GM19452 (cell line): ENCODE measurements around the gene SHROOM2.
"Not testable (repeated sequence)": the region's sequence is repeated elsewhere in the genome, so short reads cannot be mapped to it uniquely, and the experiment has no call there.

Source experiments
- ATAC-seq: cut with Tn5 transposase; IDR thresholded peaks from one replicate; pipeline ENCODE4 v1.9.1; 2021; ENCODE audit not compliant: unreplicated experiment

Gene SHROOM2

DNA sequence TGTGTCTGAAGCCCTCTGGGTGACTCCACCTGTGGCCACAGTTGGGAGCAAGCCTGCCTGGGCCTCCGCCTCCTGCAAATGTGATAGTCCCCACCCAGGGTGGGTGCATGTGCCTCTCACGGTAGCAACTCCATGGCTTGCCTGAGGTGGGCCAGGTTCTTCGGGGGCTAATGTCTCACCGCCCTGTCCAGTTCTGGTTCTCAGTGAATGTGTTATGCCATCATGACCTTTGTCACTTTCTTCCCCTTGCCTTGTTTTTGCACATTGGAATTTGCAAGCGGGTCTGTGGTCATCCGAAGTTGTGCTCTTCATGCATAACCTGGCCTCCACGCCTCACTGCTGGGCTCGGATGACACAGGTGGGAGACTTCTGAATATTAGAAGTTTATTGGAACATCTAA, 39.7 kb downstream of the SHROOM2 start:
- ATAC-seq, result no peak

DNA sequence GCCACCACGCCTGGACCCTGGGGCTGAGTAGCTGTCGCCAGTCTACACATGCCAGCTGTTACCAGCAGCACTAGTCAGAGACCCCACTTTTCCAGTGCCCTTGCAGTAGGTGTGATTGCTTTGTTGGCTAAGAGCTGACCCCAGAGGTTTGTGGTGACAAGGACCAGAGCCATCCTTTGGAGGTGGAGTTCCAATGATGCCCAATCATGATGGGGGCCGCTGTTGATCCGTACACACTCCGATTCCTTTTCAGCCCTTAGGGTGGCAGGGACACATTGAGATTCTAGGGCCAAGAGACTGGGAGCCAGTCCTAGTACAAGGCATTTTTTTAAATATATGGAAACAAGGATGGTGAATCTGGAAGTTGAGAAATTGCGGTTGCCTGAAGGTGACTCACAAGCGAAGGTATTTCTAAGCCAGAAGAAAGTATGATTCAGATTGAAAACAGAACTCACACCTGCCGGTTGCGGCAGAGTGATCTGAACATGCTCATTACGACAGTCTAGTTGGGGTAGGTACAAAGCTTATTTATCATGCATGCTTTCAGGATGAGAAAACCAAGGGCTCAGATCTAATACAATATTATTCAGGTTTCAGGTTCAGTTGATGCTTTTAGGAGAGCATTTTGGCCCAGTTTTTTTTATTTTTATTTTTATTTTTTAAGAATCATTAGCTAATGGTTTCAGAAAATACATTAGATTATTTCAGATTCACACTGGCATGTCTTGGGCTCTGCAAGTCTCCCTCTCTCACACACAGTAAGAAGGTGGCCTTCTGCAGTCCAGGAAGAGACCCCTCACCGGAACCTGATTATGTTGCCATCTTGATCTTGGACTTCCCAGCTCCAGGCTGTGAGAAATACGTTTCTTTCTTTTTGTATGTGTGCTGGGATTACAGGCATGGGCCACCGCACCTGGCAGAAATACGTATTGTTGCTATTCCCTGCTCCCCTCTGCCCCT, 43.4 kb downstream of the SHROOM2 start:
- peak; percentile 96 for ATAC-seq

DNA sequence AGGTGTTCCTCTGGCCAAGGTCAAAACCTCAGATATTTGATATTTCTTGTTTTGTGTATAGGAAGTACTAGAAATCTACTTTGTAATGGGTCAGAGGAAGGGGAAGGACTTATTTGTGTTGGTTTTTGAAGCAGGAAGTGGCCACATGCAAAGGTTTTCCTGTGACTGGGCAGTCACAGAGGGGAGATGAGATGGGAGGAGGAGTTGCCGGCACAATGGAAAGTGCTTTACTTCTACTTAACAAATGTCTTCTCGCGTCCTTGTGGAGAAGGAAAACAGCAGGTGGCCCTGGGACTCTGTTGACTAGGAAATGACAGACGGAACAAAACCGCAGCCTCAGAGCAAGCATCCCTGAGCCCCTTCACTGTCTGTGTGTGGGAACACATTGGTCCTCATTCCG, 46.6 kb downstream of the SHROOM2 start:
- no peak for ATAC-seq

DNA sequence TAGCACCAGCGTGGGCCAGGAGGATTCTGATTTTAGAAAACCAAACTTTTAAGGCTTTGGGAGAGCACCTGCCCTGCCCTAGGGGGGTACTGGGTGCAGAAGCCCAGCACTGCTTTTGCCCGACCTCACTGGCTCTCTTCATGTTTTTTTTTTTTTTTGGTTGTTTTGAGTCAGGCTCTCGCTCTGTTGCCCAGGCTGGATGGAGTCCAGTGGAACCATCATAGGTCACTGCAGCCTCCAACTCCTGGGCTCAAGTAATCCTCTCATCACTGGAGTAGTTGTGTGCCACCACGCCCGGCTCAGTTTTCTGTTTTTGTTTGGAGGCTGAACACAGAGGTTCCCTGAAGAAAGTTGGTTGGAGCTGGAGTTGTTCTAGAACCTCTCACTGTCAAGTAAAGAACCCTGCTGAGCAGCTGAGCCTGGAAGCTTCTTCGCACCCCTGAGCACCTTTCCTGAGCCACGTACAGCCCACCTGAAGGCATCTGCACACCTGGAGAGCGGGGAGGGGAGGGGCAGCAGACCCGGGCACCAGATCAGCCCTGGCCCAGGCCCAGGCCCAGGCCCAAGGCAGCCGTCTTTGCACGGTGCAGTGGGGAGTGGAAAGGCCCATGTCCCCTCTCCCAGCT, 49.5 kb downstream of the SHROOM2 start:
- no peak for ATAC-seq

DNA sequence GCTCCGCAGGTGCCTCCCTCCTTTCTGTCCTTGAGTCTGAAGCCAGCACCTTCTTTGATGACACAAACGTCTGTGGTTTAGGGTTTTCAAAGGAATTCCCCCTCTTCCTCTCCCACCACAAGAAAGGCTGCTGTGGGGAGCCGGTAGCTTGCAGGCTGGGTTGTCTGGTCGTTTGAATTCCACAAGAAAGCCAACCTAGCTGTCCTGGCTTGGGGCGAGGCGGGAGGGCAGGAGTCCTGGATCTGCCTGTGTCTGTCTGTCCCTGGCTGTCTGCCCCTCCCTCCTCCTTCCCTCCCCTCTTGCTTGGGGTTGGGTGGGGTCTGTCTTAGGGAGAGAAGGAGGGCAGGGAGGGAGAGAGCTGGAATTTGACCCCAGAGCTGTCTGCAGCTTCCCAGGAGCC, 56.3 kb downstream of the SHROOM2 start:
- no peak for ATAC-seq

DNA sequence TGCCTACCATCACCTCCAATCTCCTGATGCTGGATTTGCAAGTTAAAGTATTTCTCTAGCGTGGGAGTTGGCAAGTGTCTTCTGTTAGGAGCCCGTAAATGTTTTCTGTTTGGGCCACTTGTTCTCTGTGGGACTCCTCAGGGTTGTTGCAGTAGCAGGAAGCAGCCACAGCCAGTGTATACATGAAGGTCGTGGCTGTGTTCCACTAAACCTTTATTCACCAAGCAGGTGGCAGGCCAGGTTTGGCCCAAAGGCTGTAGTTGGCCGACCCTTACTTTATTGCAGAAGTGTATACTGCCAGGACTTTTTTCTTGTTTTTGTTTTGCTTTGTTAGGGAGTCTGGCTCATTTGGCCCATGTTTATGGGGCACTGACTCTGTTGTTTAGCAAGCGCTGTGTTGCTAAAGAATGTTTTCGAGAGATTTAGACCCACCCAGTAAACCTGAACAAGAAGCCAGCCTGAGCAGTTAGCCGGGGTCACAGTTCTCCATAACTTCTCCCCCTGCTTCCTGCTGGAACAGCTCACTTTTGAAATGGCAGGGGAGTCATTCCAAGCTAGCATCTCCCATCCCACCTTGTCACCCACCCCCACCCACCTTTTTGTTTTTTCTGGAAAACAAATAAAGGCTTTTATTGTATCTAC, 58.8 kb downstream of the SHROOM2 start:
- no peak for ATAC-seq

DNA sequence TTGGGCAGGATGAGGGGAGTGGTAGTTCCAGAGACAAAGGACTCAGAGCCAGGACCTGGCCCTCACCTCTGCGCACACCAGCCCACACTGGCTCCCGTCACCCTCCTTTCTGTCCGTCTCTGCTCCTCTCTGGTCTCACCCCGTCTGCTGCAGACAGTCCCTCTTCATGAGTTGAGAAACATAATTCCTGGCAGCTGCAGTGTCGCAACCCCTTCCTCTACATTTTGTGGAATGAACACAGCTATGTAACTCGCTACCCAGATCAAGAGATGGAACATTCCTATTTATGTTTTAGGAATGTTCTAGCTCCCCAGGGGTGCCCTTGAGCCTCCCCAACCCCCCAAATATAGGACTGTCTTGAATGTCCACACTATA, 59.3 kb downstream of the SHROOM2 start:
- no peak for ATAC-seq

DNA sequence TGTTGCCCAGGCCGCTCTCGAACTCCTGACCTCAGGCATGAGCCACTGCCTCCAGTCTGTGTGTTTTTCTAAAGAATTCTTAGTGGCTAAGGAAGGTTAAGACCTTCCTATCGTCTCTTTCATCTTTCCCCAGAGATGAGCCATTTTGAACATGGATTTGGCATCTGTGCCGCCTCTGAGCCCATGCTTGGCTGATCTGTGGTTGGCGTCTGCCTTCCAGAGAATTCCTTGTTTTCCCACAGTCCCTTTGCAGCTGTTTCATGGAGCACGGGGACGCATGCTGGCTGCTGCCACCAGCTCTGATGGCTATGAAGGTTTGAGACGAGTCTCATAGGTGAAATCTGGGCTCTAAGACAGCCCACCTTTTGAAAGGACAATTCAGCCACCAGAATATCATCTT, 60.4 kb downstream of the SHROOM2 start:
- ATAC-seq, result no peak

DNA sequence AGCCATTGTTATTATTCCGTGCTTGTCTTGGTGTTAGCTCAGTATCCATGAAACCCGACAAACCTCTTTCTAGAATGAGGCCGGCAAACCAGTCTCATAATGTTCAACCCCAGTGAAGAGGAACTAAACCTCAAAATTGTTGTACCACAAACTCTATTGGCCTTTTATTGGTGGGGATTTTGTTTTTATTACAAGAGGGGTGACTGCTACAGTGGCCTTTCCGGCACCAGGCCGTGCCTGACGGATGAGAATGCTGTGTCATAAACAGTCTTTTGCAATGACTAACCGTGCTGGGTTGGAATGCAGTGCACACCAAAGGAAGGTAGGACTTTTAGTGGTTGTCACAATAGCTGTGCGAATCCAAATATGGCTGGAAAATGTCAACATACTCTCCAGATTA, 60.8 kb downstream of the SHROOM2 start:
- no peak for ATAC-seq

DNA sequence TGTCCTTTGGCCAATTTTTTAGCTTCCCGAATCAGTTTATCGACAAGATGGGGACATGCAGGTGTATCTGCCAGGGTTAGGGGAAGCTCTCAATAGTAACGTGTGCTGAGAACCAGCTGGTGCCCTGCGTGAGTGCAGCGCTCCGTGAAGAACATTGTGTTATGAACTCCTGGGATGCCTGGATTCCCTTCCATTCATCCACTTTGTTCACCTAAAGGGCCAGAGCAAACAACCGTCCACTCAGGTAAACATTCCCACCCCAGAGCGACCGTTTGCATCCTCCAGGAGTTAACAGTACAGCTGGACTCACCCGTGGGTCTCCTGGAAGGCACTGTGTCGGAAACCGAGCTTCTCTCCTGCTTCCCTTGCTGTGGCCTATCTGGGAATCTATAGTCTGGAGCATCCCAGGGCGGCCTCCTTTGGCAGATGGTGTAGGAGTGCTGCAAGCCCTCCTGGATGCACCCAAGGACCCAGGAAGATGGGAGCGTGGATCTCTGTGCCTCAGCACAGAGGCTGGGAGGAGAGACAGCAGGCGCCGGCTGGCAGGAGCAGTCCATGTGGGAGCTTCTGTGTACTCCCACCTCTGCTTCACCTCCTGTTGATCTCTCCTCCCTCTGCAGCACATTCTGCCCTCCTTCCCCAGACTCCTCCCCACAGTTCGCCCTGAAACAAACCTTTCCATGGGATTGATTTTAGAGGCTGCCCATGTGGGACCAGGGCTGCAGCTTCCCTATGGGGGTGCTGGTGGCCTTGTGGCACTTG, 62.7 kb downstream of the SHROOM2 start:
- ATAC-seq, result no peak

DNA sequence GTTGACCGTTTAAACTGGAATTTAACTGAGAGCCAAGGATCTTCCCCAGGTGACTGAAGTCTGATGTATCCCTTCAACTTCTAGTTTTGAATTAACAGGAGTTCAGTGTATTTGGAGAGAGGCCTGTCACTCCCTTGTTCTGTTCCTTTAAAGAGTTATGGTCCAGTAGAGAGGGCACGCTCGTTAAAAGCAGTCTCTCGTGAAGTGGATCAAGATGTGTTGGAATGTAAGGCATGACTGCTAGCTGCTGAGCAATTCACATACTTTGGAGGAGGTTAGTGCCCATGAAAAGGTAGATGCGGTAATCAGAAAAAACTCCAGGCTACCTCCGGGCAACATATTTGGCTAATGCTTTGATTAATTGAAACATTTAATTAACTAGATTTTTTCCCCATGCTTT, 65.7 kb downstream of the SHROOM2 start:
- ATAC-seq, result no peak

DNA sequence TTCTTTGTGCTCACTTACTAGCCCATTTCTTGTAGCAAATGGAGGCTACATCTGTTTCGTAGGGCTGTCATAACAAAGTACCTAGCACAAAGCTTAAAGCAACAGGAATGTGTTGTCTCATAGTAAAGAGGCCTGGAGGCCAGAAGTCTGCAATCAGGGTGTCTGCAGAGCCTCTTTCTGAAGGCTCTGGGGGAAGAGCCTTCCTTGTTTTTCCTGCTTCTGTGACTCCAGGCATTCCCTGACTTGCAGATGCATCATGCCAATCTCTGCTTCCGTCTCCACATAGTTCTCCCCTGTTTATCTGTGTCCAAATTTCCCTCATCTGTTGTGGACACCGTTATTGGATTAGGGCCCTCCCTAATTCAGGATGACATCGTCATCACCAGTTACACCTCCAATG, 67.1 kb downstream of the SHROOM2 start:
- ATAC-seq, result no peak

DNA sequence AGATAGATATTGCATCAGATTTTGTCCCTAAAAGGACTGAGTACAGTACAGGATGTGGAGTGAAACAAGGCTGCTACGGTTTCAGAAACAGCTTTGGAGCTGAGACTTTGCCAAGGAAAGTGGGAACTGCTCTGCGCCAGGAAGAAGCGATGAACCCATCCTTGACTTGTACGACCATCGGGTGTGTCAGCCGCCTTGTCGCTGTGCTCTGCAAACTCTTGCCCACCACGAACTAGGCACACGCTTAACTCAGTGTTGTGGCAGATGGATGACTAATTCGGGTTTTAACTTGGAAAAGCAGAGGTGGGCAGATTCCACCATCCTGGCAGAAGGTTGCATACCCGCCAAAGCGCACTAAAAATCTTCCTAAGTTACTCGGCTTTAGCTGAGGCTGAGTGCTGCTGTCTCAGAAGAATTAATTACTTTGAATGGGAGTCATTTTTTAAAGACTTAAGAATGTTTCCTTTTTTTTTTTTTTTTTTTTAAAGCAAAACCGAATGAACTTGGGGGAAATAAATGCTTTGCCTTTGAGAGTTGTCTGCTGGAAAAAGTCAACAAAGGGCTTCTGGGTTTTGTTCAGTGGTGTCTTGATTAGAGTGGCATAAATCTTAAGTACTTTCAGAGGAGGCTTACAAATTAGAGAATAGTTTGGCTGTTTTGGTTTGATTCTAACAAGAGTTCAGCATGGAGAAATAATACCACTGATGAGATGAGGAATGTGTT, 69.5 kb downstream of the SHROOM2 start:
- no peak for ATAC-seq

DNA sequence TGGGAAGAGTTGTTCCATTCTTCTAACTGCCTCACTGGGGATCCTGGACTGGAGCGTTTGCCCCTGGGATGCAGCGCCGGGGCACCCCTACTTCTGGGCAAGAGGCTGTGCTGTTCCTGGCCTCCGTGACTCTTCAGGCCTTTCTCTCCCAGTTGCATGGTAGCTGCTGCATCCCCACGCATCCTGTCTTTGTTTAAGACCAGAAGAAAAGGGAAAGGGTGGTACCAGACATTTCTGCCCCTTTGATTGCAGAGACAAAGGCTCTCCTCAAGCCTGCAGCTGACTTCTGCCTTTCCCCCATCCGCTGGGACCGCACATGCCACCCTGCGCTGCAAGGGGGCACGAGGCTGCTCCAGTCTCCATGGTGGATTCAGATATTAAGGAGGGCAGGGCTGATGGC, 70.4 kb downstream of the SHROOM2 start:
- ATAC-seq, result no peak

DNA sequence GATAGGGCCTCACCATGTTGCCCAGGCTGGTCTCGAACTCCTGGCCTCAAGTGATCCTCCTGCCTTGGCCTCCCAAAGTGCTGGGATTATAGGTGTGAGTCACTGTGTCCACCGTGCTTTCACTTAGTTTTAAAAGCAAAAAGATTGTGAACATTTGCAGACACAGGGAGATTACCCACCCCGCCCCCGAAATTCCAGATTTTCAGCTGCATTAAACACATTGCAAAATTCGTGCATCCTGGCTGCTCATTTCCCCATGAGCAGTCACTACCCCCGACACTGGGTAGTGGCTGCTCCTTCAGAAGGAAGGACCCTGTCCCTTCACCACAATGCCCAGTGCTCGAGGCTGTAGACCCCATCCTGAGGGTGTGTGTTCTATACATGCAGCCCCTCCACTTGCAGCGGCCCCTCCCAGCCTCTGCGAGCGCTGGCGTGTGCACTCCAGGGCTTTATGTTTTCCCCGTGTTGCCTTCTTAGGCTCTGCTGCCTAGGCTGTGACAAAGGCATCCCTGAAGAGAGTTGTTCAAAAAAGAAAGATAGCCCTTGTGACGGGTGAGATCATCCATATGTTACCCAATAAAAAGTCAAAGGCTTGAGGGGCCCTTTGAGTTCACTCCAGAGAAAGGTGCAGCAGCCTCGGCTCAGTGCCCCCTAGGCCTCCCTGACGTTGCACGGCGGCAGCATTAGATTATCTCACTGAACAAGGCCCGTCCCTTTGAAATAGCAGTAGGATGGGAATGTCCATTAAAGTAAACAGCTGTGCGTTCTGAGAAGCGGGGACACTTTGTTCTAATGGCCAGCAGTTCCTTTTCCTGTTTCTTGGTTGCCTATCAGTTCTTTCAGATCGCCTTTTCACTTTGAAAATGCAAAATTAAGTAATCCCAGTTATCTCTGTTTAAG, 71.6 kb downstream of the SHROOM2 start:
- ATAC-seq, result no peak

DNA sequence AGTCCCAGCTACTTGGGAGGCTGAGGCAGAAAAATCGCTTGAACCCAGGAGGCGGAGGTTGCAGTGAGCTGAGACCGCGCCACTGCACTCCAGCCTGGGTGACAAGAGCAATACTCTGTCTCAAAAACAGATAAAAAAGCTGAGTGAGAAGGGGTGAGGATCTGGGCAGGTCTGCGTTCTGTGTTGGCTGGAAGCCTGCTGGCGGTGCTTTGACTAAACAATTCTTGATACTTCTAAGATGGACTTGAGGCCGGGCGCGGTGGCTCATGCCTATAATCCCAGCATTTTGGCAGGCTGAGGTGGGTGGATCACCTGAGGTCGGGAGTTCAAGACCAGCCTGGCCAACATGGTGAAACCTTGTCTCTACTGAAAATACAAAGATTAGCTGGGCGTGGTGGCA, 72.5 kb downstream of the SHROOM2 start:
- ATAC-seq, result not testable (repeated sequence)

DNA sequence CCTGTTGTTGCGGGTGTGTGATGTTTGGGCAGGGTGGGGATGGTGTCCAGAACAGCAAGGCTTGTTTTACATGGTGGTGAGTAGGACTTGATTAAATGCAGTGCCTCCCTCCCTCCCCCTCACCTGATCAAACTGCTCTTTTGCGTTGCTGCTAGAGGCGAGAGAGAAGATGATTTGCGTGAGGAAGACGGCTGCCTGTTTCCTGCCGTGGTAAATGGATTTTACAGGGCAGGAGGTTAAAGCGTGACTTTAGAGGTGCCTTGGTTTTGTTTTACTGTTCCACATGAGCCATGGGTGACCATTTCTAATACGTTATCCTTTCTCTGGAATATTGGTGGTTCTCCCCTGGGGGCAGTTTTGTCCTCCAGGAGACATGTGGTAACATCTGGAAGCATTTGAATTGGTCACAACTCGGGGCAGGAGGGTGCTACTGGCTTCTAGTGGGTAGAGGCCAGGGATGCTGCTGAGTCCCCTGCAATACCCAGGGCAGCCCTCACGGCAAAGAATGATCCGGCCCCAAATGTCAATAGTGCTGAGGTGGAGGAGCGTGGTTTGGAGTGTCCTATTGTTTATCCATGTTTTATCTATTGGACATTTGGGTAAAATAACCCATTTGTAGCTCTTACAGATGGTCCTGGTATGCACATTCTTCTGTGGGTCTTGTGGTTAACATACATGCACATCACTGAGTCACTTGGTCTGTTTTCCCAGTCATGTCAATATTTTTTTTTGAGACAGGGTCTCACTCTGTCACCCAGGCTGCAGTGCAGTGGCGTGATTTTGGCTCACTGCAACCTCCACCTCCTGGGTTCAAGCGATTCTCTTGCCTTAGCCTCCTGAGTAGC, 73.7 kb downstream of the SHROOM2 start:
- no peak for ATAC-seq

DNA sequence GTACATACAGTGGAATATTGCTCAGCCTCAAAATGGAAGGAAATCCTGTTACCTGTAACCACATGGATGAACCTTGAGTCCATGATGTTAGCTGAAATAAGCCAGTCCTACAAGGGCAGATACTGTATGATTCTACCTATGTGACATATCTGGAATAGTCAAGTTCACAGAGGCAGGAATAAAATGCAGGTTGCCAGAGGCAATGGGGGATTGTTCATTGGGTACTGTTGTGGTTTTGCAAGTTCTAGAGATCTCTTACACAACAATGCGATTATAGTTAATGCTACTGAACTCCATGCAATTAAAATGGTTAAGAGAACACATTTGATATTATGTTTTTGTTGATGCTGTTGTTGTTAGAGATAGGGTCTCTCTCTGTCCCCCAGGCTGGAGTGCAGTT, 74.6 kb downstream of the SHROOM2 start:
- no peak for ATAC-seq

DNA sequence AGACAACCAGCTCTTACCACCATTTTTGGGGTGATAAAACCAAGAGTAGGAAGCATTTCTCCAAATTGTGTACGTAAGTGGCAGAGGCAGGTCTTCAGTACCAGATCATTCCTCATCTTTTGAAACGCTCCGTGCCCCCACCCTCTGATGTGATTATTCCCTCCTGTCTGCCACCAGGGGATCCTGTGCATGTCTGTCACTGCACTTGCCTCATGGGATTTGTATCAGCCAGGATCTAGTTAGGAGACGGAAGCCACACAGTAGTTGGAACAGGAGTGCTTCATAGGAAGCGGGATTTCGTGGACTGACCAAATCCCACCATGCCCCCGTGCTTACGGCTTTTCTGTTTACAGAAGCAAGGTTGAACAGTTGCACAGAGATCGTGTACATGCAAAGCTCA, 75.5 kb downstream of the SHROOM2 start:
- no peak for ATAC-seq
